GM13976 (cell line): ENCODE results near the gene QKI.
"Not testable (repeated sequence)": the region's sequence is repeated elsewhere in the genome, so short reads cannot be mapped to it uniquely, and the experiment has no call there.

ENCODE experiments used
- DNase-seq: peaks from one replicate; pipeline ENCODE4 v3.0.0; 2012; ENCODE audit warnings: low spot score
- CTCF ChIP-seq: IDR thresholded peaks from 2 replicates; pipeline ENCODE4 v1.5.1; 2012; ENCODE audit warnings: borderline replicate concordance, mild to moderate bottlenecking; ENCODE audit not compliant: insufficient read depth; ENCODE audit errors: extremely low read depth, missing control alignments, control extremely low read depth
- in situ Hi-C: fragments of 300-500 bp; cut with MboI; formaldehyde crosslinking; loops from one replicate; pipeline ENCODE4 v1.12.0; 2022; ENCODE audit warnings: low sequenced_read_pairs, mixed read lengths, inconsistent platforms; ENCODE audit not compliant: unreplicated experiment

QKI gene

GRCh38 chr6:163432300-163432699 is 17.8 kb downstream of the QKI start:
- no peak for DNase-seq
- in situ Hi-C loops, result no loop called here

GRCh38 chr6:163433486-163433885 is 19.0 kb downstream of the QKI start:
- DNase-seq, in situ Hi-C loops: not testable (repeated sequence)

More at GRCh38 chr6:163432300-163432699, 17.8 kb downstream of the QKI start:
- TF ChIP-seq CTCF, result no peak

GRCh38 chr6:163435023-163435422 is 20.5 kb downstream of the QKI start:
- DNase-seq, result no peak
- in situ Hi-C loops, result no loop called here
- no peak for TF ChIP-seq CTCF

GRCh38 chr6:163436843-163437242 is 22.3 kb downstream of the QKI start:
- no peak for TF ChIP-seq CTCF
- in situ Hi-C loops, result no loop called here
- no peak for DNase-seq

- in situ Hi-C loops, result no loop called here
- no peak for DNase-seq
- TF ChIP-seq CTCF, result no peak
These were observed 22.9 kb downstream of the QKI start for GRCh38 chr6:163437466-163437865.

GRCh38 chr6:163438298-163438939 is 23.9 kb downstream of the QKI start:
- in situ Hi-C loops, result no loop called here
- no peak for TF ChIP-seq CTCF
- DNase-seq, result no peak

GRCh38 chr6:163438940-163439335 is 24.4 kb downstream of the QKI start:
- DNase-seq, result no peak
- no peak for TF ChIP-seq CTCF
- in situ Hi-C loops, result no loop called here

- DNase-seq, in situ Hi-C loops: not testable (repeated sequence)
These were observed 24.9 kb downstream of the QKI start for GRCh38 chr6:163439390-163439789.
